Hepatocyte (in vitro differentiated cells): Measurements from ENCODE around the gene PDP2.

Source experiments
- EZH2 ChIP-seq: fragments of 200-600 bp; sonication (generic); IDR thresholded peaks from 2 replicates; pipeline ENCODE4 v1.6.1; 2016; ENCODE audit warnings: antibody characterized with exemption, mild to moderate bottlenecking, borderline replicate concordance
- TF ChIP-seq, protein P1 (sequence below): fragments of 200-600 bp; sonication (generic); IDR thresholded peaks from 2 replicates; pipeline ENCODE4 v1.5.1; 2016; ENCODE audit warnings: antibody characterized with exemption, mild to moderate bottlenecking; ENCODE audit not compliant: poor library complexity

GRCh38 chr16:66889622-66890021 lies 9.3 kb downstream of the PDP2 start:
- TF ChIP-seq, protein P1, sequence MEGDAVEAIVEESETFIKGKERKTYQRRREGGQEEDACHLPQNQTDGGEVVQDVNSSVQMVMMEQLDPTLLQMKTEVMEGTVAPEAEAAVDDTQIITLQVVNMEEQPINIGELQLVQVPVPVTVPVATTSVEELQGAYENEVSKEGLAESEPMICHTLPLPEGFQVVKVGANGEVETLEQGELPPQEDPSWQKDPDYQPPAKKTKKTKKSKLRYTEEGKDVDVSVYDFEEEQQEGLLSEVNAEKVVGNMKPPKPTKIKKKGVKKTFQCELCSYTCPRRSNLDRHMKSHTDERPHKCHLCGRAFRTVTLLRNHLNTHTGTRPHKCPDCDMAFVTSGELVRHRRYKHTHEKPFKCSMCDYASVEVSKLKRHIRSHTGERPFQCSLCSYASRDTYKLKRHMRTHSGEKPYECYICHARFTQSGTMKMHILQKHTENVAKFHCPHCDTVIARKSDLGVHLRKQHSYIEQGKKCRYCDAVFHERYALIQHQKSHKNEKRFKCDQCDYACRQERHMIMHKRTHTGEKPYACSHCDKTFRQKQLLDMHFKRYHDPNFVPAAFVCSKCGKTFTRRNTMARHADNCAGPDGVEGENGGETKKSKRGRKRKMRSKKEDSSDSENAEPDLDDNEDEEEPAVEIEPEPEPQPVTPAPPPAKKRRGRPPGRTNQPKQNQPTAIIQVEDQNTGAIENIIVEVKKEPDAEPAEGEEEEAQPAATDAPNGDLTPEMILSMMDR: no peak
- TF ChIP-seq EZH2: no peak
